Activated CD4-positive, alpha-beta T cell treated with anti-CD3 and anti-CD28 coated beads, Interleukin-2, amount 10 ng/mL, durations not matched to agents 7 days and 5 days (primary cell): ENCODE results near the gene PTBP1. TPM values are rescaled to one million over a fixed set of nuclear protein-coding genes. Genes with fewer than 3 reads are reported as not detected.

ENCODE experiments used
- CTCF ChIA-PET: fragments of 350-600 bp; sonication (Branson Sonifier 250); formaldehyde crosslinking; loops from one replicate; lab custom pipeline; 2021; ENCODE audit warnings: antibody characterized with exemption; lab: Charles Lee
- POLR2A ChIA-PET: fragments of 350-600 bp; sonication (Branson Sonifier 250); formaldehyde crosslinking; loops from one replicate; lab custom pipeline; 2021; ENCODE audit warnings: antibody characterized with exemption; lab: Charles Lee
- DNase-seq: peaks from one replicate; pipeline ENCODE4 v3.0.0-alpha.2; 2020
- H3K27ac Mint-ChIP-seq: one replicate; pipeline ENCODE4 v1.8.0; 2021; ENCODE audit warnings: mild to moderate bottlenecking, moderate library complexity, mixed read lengths
- H3K27me3 Mint-ChIP-seq: one replicate; pipeline ENCODE4 v1.8.0; 2021; ENCODE audit warnings: mixed read lengths
- H3K36me3 Mint-ChIP-seq: one replicate; pipeline ENCODE4 v1.8.0; 2021; ENCODE audit warnings: low read depth, mixed read lengths
- H3K4me1 Mint-ChIP-seq: one replicate; pipeline ENCODE4 v1.8.0; 2021; ENCODE audit warnings: mixed read lengths
- H3K4me3 Mint-ChIP-seq: one replicate; pipeline ENCODE4 v1.8.0; 2021; ENCODE audit warnings: mild to moderate bottlenecking, moderate library complexity, mixed read lengths
- H3K9me3 Mint-ChIP-seq: one replicate; pipeline ENCODE4 v1.8.0; 2021; ENCODE audit warnings: mixed read lengths
- microRNA-seq: library from miRNA; unstranded; fragments of <30 nt; microRNA quantifications from one replicate; pipeline ENCODE4 v1.2.0, GENCODE V29; 2021; ENCODE audit warnings: borderline microRNAs expressed, borderline replicate concordance
- total RNA-seq, 2 experiments: library from RNA; stranded (reverse); gene quantifications; one replicate each; pipeline ENCODE4 v1.2.3, GENCODE V29; 2021

PTBP1 gene
- total RNA-seq, 2 experiments from 2014 or later: 487 to 536 TPM

DNA sequence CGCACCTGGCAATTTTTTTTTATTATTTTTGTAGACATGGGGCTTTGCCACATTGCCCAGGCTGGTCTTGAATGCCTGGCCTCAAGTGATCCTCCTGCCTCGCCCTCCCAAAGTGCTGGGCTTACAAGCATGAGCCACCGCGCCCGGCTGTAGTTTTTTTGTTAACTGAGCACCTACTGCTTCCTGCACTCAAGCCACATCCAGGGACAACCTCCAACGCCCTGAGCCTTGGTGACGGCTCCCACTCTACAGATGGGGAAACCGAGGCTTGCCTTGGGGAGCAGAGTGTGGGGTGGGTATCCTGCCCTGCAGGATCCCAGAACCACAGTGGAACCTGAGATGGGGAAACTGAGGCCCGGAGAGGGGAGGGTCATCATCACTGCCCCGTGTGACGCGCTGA is 57.9 kb downstream of the PTBP1 start:
- no peak overlapping the region for H3K4me3 Mint-ChIP-seq
- peaks cover 17% of the 10 kb centered on the region for H3K27me3 Mint-ChIP-seq
- ChIA-PET POLR2A (no interaction called here), CTCF (interaction anchor here (1.4 kb wide), 1 partner anchor 127 kb away, joined by 3 read pairs; no protein-coding TSS in a partner anchor)
- DNase-seq: no peak
- peaks cover 7% of the 10 kb centered on the region for H3K4me1 Mint-ChIP-seq
- H3K9me3 Mint-ChIP-seq: no peaks in the 10 kb centered on the region
- no peaks in the 10 kb centered on the region for H3K36me3 Mint-ChIP-seq
- no peak overlapping the region for H3K27ac Mint-ChIP-seq

DNA sequence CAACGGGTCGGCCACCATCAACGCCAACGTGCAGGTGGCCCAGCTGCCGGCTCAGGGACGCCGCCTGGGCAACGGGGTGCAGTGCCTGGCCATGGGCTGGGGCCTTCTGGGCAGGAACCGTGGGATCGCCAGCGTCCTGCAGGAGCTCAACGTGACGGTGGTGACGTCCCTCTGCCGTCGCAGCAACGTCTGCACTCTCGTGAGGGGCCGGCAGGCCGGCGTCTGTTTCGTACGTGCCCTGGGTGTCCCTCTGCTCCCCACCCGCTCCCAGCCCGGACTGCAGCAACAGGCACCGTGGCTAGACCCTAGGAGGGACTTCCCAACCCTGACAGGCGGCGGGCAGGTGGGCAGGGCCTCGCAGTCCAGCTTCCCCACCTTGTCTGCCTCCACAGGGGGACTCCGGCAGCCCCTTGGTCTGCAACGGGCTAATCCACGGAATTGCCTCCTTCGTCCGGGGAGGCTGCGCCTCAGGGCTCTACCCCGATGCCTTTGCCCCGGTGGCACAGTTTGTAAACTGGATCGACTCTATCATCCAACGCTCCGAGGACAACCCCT is 58.4 kb downstream of the PTBP1 start:
- Mint-ChIP-seq H3K36me3 (no peaks in the 10 kb centered on the region), H3K4me3 (no peak overlapping the region), H3K27ac (no peak overlapping the region), H3K9me3 (no peaks in the 10 kb centered on the region), H3K27me3 (peaks cover 17% of the 10 kb centered on the region), H3K4me1 (peaks cover 7% of the 10 kb centered on the region)
- ChIA-PET CTCF (interaction anchor here (0.9 to 1.8 kb wide), 4 partner anchors 67 to 388 kb away, joined by 3 to 6 read pairs (median 3); no protein-coding TSS in a partner anchor), POLR2A (no interaction called here)
- no peak for DNase-seq

DNA sequence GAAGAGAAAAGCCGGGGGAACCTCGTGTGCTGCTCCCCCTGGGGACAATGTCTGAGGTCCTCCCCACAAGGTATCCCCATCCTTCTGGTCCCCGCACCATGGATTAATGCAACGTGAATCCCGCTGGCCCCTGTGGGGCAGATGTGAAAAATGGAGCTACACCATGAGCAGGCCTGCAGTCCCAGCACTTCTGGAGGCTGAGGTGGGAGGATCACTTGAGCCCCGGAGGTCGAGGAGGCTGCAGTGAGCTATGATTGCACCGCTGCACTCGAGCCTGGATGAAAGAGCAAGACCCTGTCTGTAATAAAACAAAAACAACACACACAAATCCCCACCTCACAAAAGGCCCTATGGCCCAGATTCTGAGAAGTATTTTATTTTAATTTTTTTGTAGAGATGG is 61.0 kb downstream of the PTBP1 start:
- POLR2A ChIA-PET: no interaction called here
- Mint-ChIP-seq H3K27me3 (peaks cover 17% of the 10 kb centered on the region), H3K9me3 (no peaks in the 10 kb centered on the region), H3K27ac (no peak overlapping the region), H3K4me1 (peaks cover 14% of the 10 kb centered on the region), H3K36me3 (no peaks in the 10 kb centered on the region), H3K4me3 (no peak overlapping the region)
- DNase-seq: no peak
- CTCF ChIA-PET: interaction anchor here (1.4 kb wide), 1 partner anchor 15 kb away, joined by 5 read pairs; no protein-coding TSS in a partner anchor

DNA sequence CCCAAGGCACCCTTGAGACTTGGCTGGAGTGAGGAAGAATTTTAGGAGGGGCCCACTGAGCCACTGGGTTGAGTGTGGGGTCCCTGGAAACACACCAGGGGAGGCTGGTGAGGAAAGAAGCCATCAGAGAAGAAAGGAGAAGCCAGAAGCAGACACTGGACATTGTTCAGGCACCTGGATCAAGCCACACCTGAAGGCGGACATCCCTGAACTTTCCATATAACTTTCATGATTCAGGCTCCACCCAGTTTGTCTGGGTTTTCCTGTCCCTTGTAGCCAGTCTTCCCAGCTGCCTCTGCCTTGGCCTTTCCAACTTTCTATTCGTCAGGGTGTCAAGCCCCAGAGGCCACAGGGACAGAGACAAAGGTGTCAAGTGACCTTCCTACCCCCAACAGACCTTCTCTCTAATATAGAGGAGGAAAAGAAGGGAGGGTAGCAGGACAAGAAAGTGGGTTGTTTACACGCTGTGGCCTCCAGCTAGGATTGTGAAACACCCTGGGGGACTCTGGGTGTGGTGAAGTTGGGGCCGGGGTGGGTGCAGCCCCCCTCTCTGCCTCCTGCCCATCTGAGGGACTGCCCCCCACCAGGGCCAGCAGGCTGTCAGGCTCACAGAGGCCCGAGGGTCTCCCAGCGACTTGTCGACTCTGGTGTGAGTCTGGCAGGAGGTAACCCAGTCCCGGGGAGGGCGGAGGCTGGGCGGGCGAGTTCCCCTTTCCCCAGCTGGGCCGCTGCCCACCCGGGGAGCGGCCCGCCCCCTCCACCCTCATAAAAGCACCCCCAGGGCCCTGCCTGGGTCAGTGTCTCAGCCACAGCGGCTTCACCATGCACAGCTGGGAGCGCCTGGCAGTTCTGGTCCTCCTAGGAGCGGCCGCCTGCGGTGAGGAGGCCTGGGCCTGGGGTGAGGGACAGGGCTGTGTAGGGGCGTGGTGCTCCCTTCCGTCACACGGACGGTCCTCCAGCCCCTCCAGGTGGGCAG is 61.9 kb downstream of the PTBP1 start, which contains the start of gene CFD:
Gene CFD, plus strand, starts transcription at position 797 of the 976 bp plus-strand sequence. Its CDS starts 26 bp downstream, at position 823.
- no peak for DNase-seq
- Mint-ChIP-seq H3K36me3 (no peaks in the 10 kb centered on the region), H3K27ac (no peak within 1 kb of the TSS), H3K4me1 (peaks cover 21% of the 10 kb centered on the region), H3K4me3 (peak within 1 kb of the TSS; percentile 32), H3K27me3 (peaks cover 14% of the 10 kb centered on the region), H3K9me3 (no peaks in the 10 kb centered on the region)
- POLR2A ChIA-PET: no interaction called here
- CTCF ChIA-PET: interaction anchor here (1.4 kb wide), 1 partner anchor 16 kb away, joined by 5 read pairs; no protein-coding TSS in a partner anchor

DNA sequence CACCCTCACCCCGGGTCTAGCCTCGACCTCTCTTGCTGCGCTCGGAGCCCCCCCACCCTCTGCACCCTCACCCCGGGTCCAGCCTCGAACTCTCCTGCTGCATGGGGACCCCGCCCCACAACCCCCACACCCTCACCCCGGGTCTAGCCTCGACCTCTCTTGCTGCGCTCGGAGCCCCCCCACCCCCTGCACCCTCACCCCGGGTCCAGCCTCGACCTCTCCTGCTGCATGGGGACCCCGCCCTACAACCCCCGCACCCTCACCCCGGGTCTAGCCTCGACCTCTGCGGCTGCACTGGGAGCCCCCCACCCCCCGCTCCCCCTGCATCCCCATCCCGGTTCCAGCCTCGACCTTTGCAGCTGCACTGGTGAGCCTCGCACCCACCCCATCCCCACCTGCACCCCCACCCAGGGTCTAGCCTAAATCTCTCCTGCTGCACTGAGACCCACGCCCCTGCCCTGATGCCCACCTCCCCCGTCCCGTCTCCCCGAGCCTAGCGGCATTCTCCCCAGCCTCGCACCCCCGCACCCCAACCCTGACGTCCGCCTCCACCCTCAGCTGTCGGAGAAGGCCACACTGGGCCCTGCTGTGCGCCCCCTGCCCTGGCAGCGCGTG is 64.0 kb downstream of the PTBP1 start:
- peaks cover 14% of the 10 kb centered on the region for H3K27me3 Mint-ChIP-seq
- no peak for DNase-seq
- H3K9me3 Mint-ChIP-seq: no peaks in the 10 kb centered on the region
- peaks cover 21% of the 10 kb centered on the region for H3K4me1 Mint-ChIP-seq
- ChIA-PET POLR2A (no interaction called here), CTCF (no interaction called here)
- H3K27ac Mint-ChIP-seq: no peak overlapping the region
- H3K36me3 Mint-ChIP-seq: no peaks in the 10 kb centered on the region
- H3K4me3 Mint-ChIP-seq: no peak overlapping the region

Small RNAs within 50 kb of the gene (microRNA-seq; reads per million reads assigned to microRNA genes)
- gene MIR3187 (26.6 reads per million, percentile 53 among the genes with 10 or more reads in this experiment), gene MIR4745 (13.9 reads per million, percentile 44 among the genes with 10 or more reads in this experiment)

Other genes with a start within 250 kb of the PTBP1 start
- gene BSG, start 224.9 kb upstream of the PTBP1 start, total RNA-seq: 100 to 1,000 TPM; 233 TPM
- gene HCN2, start 207.6 kb upstream of the PTBP1 start, total RNA-seq: 1 to 10 TPM; 2.6 to 3.2 TPM
- 10 to 100 TPM; 42.1 to 52.3 TPM for gene POLRMT, start 163.9 kb upstream of the PTBP1 start, total RNA-seq
- under 1 TPM in 1 of 2 experiments, not detected in 1; 0.12 TPM for gene FGF22, start 157.6 kb upstream of the PTBP1 start, total RNA-seq
- gene RNF126, start 134.2 kb upstream of the PTBP1 start, total RNA-seq: 10 to 100 TPM; 71.5 to 80.3 TPM
- gene FSTL3, start 121.1 kb upstream of the PTBP1 start, total RNA-seq: 1 to 10 TPM; 1.6 to 2.1 TPM
- not detected for gene PRSS57, start 102.0 kb upstream of the PTBP1 start, total RNA-seq
- not detected for gene PALM, start 88.5 kb upstream of the PTBP1 start, total RNA-seq
- gene MISP, start 46.3 kb upstream of the PTBP1 start, total RNA-seq: not detected
- gene PLPPR3, start 24.5 kb downstream of the PTBP1 start, total RNA-seq: not detected
- not detected for gene AZU1, start 30.4 kb downstream of the PTBP1 start, total RNA-seq
- gene PRTN3, start 43.5 kb downstream of the PTBP1 start, total RNA-seq: not detected
- gene ELANE, start 54.9 kb downstream of the PTBP1 start, total RNA-seq: not detected
- 1 to 10 TPM; 1.5 to 1.6 TPM for gene CFD, start 62.2 kb downstream of the PTBP1 start, total RNA-seq
- 10 to 100 TPM; 72.5 to 88.1 TPM for gene MED16, start 95.7 kb downstream of the PTBP1 start, total RNA-seq
- not detected for gene RNU6-9, start 96.0 kb downstream of the PTBP1 start, total RNA-seq
- 100 to 1,000 TPM; 120 to 121 TPM for gene R3HDM4, start 115.8 kb downstream of the PTBP1 start, total RNA-seq
- 1 to 10 TPM in 1 of 2 experiments, under 1 TPM in 1; 0.72 to 1.1 TPM for gene KISS1R, start 119.9 kb downstream of the PTBP1 start, total RNA-seq
- gene ARID3A, start 128.6 kb downstream of the PTBP1 start, total RNA-seq: 10 to 100 TPM; 25.8 to 28.4 TPM
- 10 to 100 TPM; 39.2 to 49.2 TPM for gene WDR18, start 186.9 kb downstream of the PTBP1 start, total RNA-seq
- gene GRIN3B, start 203.0 kb downstream of the PTBP1 start, total RNA-seq: not detected
- 100 to 1,000 TPM; 183 to 195 TPM for gene TMEM259, start 223.7 kb downstream of the PTBP1 start, total RNA-seq
- gene RNU6-2, start 224.1 kb downstream of the PTBP1 start, total RNA-seq: not detected
- 100 to 1,000 TPM; 558 to 580 TPM for gene CNN2, start 229.2 kb downstream of the PTBP1 start, total RNA-seq
- gene ABCA7, start 242.7 kb downstream of the PTBP1 start, total RNA-seq: 10 to 100 TPM; 75.9 to 87.5 TPM